Measurements from ENCODE around the gene KLHDC1.

DNA sequence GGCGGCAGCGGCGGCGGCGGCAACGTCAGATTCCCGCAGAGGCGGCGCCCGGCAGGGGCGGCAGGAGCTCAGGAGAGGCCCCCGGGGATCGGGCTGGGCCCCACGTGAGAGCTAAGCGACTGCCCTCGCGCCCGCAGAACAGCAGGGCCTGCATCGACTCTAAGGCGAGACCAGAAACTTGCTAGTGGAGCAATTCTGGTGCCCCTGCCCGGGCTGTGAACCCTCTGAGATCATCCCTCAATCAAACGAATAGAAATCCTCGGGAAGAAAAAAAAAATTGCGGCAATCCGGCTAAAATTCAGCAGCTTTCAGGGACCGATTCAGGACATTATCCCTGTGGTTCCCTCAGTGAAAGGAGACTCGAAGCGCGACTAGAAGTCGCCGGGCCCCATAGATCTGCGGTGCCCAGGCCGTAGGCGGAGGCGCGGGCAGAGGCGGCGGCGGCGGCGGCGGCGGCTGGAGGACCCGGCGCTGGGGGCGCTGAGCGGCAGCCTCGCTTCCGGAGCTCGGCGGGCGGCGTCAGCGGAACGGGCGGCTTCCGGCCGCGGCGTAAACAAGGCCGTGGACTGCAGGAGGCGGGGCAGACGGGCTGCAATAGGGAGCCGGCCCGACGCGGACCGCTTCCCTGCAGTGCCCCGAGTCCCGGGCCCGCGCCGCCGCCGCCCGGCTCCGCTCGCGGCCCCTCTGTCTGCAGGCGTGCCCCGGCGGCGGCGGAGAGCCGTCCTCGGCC, 74.8 kb downstream of the KLHDC1 start, which contains the start of gene KLHDC2:
- no peak for TF ChIP-seq EZH2 (IDR thresholded peaks at IDR 0.05; ENCODE audit: insufficient read depth, poor library complexity, severe bottlenecking)
- no peak for TF ChIP-seq EZH2phosphoT487 (IDR thresholded peaks at IDR 0.05; ENCODE audit: insufficient read depth, low read depth)

Measured in GM23248 (cell line).